WTC11 (cell line): ENCODE results near the gene RAG2.

ENCODE experiments used
- CTCF ChIP-seq: fragments of 200-600 bp; IDR thresholded peaks from 2 replicates; pipeline ENCODE4 v1.8.0; 2022; ENCODE audit warnings: antibody characterized with exemption
- E2F1 ChIP-seq: sonication (generic); formaldehyde crosslinking; IDR thresholded peaks from 2 replicates; pipeline ENCODE4 v1.8.0; 2022; ENCODE audit warnings: mild to moderate bottlenecking, missing genetic modification reagents
- E2F4 ChIP-seq: sonication (generic); formaldehyde crosslinking; IDR thresholded peaks from 2 replicates; pipeline ENCODE4 v1.8.1; 2022; ENCODE audit warnings: low read depth, mild to moderate bottlenecking, moderate library complexity, missing genetic modification reagents, borderline replicate concordance

GRCh38 chr11:36635066-36635862 lies 37.2 kb upstream of the RAG2 start:
- TF ChIP-seq E2F1 (CRISPR knock-in tag) (no peak), CTCF (no peak), E2F4 (no peak)
